ENCODE data around the gene CPNE2.

The CPNE2 gene

DNA sequence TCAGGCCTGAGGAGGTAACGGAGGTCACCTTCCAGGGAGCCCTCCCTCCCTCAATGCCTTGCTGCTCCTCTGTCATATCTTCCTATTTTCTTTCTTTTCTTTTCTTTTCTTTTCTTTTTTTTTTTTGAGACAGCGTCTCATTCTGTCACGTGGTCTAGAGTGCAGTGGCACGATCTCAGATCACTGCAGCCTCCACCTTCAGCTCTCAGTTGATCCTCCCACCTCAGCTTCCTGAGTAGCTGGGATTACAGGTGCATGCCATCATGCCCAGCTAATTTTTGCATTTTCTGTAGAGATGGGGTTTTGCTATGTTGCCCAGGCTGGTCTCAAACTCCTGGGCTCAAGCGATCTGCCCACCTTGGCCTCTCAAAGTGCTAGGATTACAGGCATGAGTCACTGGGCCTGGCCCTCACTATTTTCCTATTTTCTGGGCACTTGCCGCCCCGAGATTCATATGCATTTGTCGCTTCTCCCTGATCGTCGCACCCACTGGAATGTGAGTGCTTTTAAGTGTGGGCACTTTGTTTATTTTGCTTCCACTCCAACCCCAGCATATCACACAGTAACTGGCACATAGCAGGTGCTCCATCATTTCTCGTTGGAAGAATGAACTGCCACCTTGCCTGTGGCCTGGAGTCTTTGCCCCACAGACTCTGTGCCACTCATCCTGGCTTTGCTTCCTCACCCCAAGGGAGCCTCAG, 31.7 kb downstream of the CPNE2 start:
- no peak for DNase-seq (ENCODE audit: low read depth, low spot score)

DNA sequence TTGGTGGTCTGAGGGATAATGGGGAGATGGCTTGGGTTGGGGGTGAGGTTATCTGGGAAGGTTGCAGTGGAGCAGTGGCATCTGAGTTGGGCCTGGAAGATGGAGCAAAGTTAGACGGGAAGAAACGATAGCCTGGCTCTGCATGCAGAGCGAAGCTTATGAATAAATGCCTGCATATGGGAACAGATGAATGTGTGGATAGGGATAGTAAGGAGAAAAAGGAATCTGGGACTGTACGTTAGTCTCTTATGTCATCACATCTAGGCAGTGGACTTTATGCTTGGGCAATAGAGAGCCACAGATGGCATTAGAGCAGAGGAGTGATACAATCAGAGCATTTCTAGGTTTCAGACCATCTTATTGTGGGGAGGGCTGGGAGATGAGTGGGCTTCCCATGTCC, 33.0 kb downstream of the CPNE2 start:
- DNase-seq (ENCODE audit: low read depth, low spot score), result no peak

DNA sequence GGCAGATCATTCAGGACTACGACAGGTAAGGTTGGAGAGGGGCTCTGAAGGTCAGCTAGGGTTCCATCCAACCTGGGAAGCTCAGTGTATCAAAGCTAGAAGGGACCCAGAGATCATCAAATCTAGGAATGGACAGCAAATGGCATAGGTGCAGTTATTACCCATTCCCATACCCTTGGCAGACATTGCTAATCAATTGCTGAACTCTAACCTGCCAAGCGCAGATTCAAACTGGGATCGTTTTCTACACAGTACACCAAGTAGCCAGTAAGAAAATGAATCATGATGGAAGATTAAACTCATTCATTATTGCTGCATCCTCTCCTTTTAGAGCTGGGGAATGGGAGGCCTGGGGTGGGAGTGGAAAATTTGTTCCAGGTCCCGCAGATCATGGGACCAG, 33.6 kb downstream of the CPNE2 start:
- no peak for DNase-seq (ENCODE audit: low read depth, low spot score)

DNA sequence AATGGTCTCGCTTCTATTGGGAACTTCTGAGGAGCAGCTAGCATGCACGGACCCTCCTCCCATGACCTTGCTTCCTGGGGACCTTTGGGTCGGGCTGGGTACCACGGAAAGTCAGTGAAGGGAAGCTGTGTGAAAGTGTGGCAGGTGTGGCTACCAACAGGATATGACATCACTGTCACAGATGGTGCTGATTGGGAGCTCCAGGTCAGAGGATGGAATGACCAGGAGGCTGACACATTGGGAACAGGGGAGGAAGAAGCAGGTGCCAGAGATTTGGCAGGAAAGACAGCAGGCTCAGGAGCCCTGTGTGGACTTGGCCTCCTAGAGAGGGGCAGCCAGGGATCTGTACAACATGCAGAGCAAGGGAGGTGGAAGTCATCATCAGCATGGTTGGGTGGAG, 34.0 kb downstream of the CPNE2 start:
- no peak for DNase-seq (ENCODE audit: low read depth, low spot score)

DNA sequence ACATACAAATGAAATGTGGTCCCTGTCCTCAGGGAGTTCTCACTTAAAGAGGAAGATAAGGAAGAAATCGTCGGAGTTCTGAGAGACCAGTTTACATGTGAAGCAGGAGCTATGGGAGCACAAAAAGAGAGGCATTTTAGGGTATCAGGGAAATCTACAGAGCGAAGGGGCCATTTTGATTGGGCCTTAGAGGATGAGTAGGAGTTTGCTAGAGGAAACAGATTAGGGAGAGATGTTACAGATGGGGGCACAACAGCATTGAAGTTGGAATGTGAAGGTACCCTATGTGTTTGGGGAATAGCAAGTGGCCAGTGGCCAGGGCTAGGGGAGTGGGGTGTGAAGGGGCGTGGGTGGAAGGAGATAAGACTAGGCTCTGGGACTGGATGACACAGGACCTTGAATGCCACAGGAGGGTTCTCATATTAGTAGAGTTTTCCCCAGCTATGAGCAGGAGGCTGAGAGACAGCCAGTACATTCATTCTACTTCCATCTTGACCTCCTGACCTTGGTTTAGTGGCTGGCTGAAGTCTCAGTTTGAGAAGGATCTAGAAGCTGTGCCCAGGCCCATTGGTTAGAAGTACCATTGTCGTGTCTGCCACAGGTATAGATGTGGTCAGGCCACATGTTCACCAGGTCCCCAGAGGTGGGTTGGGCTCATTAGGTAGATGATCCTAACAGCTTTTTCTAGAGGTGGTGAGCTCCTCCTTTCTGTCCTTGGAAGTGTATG, 34.8 kb downstream of the CPNE2 start:
- DNase-seq (ENCODE audit: low read depth, low spot score), result no peak

DNA sequence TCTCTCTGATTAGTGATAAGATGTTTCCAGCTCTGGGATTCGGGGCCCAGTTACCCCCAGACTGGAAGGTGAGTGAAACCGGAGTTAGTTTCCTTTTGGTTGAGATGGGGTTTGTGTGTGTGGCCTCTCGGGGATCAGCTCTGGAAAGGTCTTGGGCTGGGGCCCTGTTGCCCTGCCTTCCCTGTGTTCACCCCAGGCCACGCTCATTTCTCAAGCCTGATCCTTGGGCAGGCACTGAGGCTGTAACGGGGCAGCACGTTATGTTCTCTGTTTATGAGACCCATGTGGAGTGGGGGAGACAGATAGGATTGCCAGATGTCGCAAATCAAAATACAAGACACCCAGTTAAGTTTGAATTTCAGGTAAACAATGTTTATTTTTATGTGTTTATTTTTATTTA, 35.5 kb downstream of the CPNE2 start:
- no peak for DNase-seq (ENCODE audit: low read depth, low spot score)

DNA sequence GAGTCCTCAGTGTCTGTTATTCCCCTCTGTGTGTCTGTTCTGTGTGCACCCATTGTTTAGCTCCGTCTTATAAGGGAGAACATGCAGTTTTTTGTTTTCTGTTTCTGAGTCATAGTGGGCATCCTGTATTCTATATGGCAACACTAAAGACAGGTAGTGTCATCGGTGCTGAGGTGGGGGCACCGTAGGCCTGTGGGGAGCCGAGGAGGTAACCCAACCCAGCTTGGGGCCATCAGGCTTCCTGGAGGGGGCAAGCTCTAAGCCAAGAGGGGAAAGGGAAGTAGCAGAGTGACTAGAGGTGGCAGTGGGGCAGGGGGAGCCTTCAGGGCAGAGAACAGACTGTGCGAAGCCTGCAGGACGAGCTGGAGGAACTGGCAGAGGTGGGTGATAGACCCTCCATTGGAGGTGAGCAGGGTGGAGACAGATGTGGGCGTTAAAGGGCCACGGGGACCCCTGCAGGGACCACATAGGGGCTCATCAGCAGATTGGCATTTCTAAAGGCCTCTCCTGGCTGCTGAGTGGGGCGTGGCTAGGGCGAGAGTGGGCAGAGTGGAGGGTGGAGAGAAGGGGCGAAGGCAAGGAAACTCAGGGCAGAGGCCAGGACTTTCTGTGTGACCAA, 36.5 kb downstream of the CPNE2 start:
- DNase-seq (ENCODE audit: low read depth, low spot score), result no peak

DNA sequence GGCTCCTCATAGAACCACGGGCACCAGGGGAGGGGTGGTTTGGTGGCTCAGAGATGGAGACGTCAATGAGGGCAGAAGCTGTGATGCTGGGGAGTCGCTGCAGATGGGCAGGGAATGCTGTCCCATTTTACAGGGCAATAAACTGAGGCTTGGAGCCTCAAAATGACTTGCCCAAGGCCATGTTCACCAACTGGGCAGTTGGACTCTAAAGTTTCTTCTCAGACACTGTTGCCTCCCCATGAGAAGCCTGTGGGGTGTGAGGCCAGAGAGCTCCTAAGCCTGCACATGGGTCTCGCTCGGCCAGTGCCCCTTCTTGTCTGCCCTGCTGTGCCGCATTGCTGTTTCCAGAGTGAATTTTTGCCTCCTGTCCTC, 38.6 kb downstream of the CPNE2 start:
- DNase-seq (ENCODE audit: low read depth, low spot score), result no peak

DNA sequence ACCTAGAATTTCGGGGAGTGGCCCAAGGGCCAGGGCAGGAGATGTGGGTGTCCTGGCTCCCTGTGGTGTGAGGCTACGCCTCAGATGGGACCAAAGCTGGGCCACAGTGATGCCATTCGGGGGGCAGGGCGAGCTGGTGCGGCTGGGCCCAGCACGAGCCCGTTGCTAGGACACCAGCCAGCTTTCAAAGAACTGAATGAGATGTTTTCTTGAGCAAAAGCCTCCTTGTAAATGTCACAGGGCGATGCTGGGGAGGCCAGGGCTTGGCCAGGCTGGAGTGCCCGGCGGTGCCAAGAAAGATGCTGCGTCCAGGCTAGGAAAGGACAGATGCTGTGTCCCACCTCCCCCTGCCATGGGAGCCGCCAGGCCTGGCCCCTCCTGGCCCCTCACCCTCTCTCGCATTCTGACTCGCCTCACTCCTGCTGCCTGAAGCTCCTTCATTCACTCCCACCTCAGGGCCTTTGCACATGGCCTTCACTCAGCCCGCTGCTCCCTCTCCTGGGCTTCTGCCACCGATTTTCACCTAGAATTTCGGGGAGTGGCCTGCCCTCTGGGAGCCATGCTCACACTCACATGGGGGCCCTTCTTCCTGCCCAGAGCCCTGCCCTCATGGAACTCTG, 39.1 kb downstream of the CPNE2 start:
- no peak for DNase-seq (ENCODE audit: low read depth, low spot score)

DNA sequence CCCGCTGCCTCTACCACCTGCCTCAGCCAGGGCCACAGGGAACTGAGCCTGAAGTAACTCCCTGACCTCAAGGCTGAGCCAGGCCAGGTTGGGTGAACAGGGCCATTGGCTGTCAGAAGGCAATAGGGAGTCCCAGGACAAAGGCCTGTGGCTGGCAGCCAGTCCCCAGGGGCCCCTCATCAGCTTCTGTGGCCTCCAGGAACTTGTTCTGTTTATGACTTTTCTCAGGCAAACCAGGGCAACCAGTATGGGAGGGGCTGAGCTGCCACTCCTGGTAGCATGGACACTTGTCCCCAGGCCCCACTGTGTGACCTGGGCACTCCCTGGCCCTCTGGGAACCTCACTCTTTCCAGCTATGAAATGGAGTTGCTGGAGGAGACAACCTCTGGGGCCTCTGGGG, 40.1 kb downstream of the CPNE2 start:
- DNase-seq (ENCODE audit: low read depth, low spot score), result no peak

DNA sequence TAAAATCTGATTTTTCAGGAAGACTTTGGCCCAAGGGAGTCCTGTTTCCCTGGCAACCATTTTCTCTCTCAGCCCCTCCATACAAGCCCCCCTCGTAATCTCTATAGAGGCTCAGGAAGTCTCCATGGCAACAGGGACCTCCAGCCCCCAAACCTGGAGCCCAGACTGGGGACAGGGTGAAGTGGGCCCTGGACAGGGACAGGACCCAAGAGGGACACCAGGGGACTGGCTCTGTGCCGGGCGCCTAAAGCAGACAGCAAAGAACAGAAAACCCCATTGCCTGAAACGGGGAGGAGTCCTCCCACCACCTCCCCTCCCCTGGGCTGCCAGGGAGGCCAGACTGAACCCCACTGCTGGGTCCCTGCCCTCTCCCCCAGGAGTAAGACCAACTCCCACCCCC, 40.6 kb downstream of the CPNE2 start:
- no peak for DNase-seq (ENCODE audit: low read depth, low spot score)

DNA sequence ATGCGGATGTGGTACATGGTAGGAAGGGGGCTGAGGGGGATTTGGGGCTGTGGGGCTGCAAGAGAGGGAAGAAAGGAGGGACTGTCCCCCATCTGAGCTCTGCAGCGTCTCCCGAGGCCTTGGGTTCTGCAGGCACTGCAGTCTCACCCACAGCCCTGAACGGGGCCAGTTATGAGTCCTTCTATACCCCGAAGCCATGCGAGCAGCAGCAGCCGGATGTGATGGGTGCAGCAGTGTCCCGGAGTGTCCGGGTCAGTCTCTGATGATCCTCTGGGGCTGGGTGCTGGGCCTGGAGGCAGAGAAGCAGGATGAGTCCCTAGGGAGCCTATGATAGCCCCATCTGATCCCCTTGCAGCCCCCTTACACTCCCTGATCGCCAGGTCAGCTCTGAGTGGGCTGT, 41.5 kb downstream of the CPNE2 start:
- no peak for DNase-seq (ENCODE audit: low read depth, low spot score)

DNA sequence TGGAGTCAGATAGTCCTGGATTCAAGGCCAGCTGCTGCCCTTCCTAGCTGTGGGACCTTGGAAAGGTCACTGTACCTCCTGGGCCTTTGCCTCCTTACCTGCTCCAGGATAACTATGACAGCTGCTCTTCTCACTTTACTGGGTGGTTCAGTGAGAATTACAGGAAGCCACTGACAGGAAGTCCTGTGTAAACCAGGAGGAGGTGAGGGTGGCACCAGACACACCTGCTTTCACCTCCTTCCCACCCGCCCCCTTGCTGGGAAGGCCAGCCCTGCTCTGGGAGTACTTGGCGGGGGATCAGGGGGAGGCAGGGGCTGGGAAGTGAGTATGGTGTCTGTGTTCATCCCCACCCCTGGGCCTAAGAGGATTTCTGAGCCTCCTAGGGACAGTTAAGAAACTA, 42.6 kb downstream of the CPNE2 start:
- DNase-seq (ENCODE audit: low read depth, low spot score), result no peak

DNA sequence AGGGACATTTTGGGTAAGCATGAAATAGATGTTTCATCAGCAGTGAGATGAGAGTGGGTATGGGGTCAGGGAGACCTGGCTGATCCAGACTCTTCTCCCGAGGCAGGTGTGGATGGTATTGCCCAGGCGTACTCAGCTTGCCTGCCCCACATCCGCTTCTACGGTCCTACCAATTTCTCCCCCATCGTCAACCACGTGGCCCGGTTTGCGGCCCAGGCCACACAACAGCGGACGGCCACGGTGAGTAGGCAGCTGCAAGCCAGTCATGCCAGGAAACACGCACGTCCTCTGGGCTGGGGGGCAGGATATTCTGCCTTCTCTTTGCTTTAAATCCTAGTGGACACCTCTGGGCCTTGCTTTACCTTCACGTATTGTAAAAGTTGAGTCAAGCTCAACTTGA, 44.7 kb downstream of the CPNE2 start:
- DNase-seq (ENCODE audit: low read depth, low spot score), result no peak

DNA sequence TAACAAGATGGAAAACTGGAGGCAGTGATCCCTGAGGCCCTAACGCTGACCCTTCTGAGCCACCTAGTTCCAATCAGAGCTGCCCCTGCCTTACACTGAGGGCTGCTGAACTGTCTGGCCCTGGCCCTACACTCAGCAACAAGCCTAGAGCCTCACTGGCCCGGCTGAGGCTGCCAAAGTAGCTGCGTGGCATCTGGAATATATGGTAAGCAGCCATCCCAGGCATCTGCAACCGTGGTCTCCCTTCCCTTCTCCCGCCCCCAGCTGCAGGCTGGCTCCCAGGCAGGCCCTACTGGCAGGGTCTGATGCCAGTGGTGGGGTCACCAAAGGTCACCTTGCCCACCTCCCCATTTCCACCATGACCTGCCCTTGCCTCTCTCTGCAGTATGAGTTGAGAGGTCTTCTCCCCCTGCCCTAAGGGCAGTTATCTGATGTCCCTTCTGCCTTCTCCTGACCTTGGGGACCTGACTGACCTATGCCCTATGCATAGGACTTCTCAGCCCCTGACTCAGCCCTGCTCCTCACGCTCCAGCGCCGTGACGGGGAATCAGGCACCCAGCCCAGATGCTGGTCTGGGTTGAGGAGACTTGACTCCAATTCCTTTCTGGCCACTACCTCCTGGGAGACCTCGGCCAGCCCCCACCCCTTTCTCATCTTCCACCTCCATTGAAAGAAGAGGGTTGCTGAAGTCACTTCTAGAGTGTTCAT, 45.3 kb downstream of the CPNE2 start:
- no peak for DNase-seq (ENCODE audit: low read depth, low spot score)

DNA sequence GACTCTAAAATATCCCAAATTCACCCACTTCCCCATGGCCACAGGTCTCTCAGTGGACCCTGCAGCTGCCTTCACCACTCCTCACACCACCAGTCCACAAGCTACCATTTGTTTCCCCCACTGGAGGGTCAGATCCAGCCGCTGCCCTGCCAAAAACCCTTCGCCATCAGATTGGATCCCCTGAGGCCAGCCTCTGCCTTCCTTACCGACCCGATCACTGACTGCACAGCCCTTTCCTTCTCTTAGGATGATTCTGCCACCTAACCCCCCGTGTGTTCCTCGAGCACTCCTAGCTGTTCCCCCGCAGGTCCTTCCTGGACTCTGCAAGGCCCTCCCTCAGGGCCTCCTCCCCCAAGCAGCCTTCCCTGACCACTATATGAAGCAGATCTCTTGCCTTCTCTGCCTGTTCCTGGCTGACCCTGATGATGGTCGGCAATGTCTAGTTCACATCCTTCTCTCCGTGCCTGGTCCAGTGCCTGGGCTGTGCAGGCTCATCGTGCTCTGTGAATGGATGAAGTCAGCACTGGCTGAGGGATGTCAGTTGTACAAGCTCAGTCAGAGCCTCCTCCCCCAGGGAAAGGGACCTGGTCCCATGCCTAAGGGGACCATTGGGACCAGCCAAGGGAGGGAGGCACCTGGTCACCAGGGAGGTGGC, 46.0 kb downstream of the CPNE2 start:
- DNase-seq (ENCODE audit: low read depth, low spot score), result no peak

DNA sequence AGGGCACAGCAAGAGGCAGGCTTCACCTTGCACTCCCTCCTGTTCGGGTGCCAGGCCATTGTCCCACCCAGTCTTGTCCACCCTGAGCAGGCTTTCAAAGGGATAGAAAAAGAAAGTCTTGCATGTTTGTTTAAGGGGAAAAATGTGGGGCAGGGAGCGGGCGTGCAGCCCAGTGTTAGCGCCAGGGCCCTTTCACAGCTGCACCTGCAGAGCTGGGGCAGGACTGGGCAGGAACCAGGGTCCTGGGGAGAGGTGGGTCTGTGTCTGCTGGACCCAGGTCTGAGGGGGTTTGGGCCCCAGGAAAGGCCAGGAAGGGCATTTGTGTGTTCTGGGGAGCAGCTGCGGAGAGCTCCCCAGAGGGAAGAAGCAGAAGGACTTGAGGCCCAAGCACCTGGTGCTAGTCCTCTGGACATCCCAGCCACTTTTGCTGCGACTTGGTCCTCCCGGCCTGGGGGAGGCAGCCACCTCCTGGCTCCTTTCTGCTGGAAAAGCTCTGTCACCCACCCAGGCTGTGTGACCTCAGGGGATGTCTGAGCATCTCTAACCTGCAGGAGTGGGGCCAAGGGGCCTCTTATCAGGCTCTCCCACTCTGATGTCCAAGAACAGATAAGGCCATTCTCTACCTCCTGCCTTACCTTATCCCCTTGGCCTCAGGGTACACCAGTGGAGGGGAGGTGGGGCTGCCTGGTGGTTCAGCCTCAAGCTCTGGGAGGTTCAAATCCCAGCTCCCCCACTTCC, 48.7 kb downstream of the CPNE2 start:
- no peak for DNase-seq (ENCODE audit: low read depth, low spot score)

DNA sequence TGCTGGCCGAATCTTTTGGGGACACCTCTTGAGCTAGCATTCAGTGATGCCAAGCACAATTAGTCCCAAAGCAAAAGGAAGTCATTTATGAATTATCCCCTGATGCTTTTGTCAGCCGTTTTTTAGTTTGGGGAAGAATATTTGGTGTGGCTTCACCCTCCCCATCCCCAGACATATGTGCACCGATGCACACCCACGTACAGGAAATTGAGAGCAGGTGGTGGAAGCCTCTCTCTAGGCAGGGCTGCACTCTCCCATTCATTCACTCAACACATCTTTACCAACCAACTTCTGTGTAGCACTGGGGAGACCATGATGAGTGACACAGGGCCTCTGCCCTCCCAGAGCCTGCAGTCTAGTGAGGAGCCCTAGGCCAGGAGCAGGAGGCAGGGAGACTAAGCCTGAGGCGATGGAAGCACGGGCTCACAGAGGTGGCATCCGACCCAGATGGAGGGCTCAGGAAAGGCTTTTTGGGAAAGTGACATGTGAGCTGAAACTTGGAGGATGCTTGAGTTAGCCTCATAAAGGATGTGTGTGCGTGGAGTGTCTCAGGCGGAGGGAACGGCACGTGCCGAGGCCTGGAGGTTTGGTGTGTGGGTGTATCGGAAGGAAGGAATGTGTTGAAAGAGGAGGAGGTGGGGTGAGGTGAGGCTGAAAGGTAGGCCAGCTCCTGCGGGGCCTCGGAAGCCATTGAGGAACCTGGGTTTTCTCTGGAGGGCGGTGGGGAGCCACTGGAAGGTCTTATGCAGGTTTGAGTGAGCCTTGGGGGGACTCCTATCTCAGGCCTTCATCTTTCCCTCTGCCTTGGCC, 49.6 kb downstream of the CPNE2 start:
- DNase-seq (ENCODE audit: low read depth, low spot score), result no peak

DNA sequence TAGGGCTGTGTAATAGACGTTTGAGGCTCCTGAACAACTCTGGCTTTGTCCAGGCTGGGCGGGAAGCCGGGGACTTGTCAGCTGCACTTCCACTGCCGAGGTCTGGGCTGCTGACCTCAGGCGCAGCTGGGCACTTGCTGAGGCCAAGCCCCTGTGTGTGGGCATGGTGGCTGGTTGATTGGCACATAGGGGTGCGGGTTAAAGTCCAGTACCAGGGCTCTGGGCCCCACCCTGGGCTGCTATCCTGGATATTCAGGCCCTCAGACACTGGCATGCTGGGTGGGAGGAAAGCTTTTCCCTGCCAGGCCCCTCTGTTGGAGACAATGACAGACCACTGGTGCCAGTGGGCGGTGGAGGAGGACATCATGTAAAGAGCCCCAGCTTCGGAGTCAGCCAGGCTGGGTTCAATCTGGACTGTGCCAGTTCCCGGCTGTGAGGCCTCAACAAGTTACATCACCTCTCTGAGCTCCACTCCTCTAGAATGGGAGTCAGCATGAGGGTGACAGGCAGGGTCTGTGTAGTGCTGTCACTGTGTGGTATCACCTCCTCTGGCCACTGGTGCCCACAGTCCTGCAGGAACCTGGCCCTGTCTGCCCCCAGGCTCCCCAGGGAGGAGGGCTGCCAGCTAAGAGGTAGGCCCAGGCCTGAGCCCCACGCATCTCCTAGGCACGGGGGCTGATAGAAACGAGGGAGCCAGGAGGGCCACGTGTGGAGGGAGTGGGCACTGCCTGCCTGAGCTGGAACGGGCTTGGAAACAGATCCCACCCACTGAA, 51.0 kb downstream of the CPNE2 start:
- DNase-seq (ENCODE audit: low read depth, low spot score), result no peak

All from smooth muscle cell of the brain vasculature (primary cell).